Breast epithelium (tissue), 4 donors: ENCODE data around the gene CEP112. TPM values are rescaled to one million over a fixed set of nuclear protein-coding genes. Genes with fewer than 3 reads are reported as not detected.

Experiments
- DNase-seq, 2 donors: peaks; one replicate each; pipeline ENCODE4 v3.0.0-alpha.2; 2019; ENCODE audit warnings: low spot score in 2 of 2
- H3K27ac ChIP-seq, 2 donors: fragments of 200-600 bp; sonication (generic) in 1 of 2; one replicate each; pipeline ENCODE4 v1.5.1; 2016 to 2019; ENCODE audit warnings: mild to moderate bottlenecking in 1 of 2
- H3K27me3 ChIP-seq, 2 donors: fragments of 200-600 bp; sonication (generic) in 1 of 2; one replicate each; pipeline versions ENCODE4 v1.5.1 to v1.6.0; 2017 to 2019; ENCODE audit warnings: control low read depth in 1 of 2, mild to moderate bottlenecking in 1 of 2
- H3K36me3 ChIP-seq: fragments of 200-600 bp; one replicate; pipeline ENCODE4 v1.5.1; 2019
- H3K4me1 ChIP-seq, 2 donors: fragments of 200-600 bp; sonication (generic); one replicate each; pipeline ENCODE4 v1.5.1; 2016 to 2019; ENCODE audit warnings: control low read depth in 1 of 2
- H3K4me3 ChIP-seq, 3 donors: fragments of 200-600 bp; sonication (generic); 1 replicate in 2 of 3; 2 replicates in 1 of 3; pipeline ENCODE4 v1.5.1; 2016 to 2019; ENCODE audit warnings: mild to moderate bottlenecking in 3 of 3, moderate library complexity in 2 of 3
- H3K9me3 ChIP-seq, 2 donors: fragments of 200-600 bp; sonication (generic) in 1 of 2; one replicate each; pipeline ENCODE4 v1.5.1; 2016 to 2019; ENCODE audit warnings: control low read depth in 1 of 2
- CTCF ChIP-seq, 3 donors: fragments of 450-650 bp; IDR thresholded peaks; one replicate each; pipeline ENCODE4 v1.5.1; 2016 to 2017; ENCODE audit warnings: antibody characterized with exemption in 3 of 3, mild to moderate bottlenecking in 3 of 3, moderate library complexity in 3 of 3
- POLR2A ChIP-seq: fragments of 450-650 bp; IDR thresholded peaks from one replicate; pipeline ENCODE4 v1.6.1; 2016; ENCODE audit warnings: antibody characterized with exemption, mild to moderate bottlenecking, moderate library complexity
- POLR2AphosphoS5 ChIP-seq, 3 donors: sonication (generic); formaldehyde crosslinking; IDR thresholded peaks; one replicate each; pipeline ENCODE4 v1.6.1; 2017; ENCODE audit warnings: antibody characterized with exemption in 3 of 3
- intact Hi-C: fragments of 100-400 bp; cut with DNase I; formaldehyde crosslinking; loops from one replicate; pipeline ENCODE4 v1.15.1; 2023; ENCODE audit warnings: low total_unique reads
- total RNA-seq, 3 donors: library from RNA; depleted of rRNA; stranded (reverse); fragments of >200 nt; gene quantifications; one replicate each; pipeline ENCODE4 v1.1.0, GENCODE V29; 2016

The CEP112 gene
- total RNA-seq, 3 donors from 2014 or later, result 12.9 to 27.2 (median 18.0) TPM

- Histone ChIP-seq H3K9me3 (no peaks in the 10 kb centered on the region), H3K27me3 (no peaks in the 10 kb centered on the region), H3K4me3 (no peak overlapping the region)
Observed at GRCh38 chr17:66000216-66000615, 191.7 kb downstream of the CEP112 start.

GRCh38 chr17:65998675-65999074, 193.3 kb downstream of the CEP112 start:
- Histone ChIP-seq H3K27me3 (no peaks in the 10 kb centered on the region), H3K36me3 (no peaks in the 10 kb centered on the region), H3K4me3 (no peak overlapping the region), H3K27ac (no peak overlapping the region), H3K9me3 (no peaks in the 10 kb centered on the region), H3K4me1 (no peaks in the 10 kb centered on the region)
- TF ChIP-seq POLR2AphosphoS5 (IDR thresholded peaks at IDR 0.05), result no peak
- intact Hi-C loops, result loop anchor here (10.0 kb wide), 1 partner anchor 1626 kb away; no protein-coding TSS in a partner anchor
- no peak for DNase-seq

More at GRCh38 chr17:66000216-66000615, 191.7 kb downstream of the CEP112 start:
- Histone ChIP-seq H3K36me3 (no peaks in the 10 kb centered on the region), H3K27ac (no peak overlapping the region), H3K4me1 (no peaks in the 10 kb centered on the region)
- intact Hi-C loops, result no loop called here
- TF ChIP-seq POLR2AphosphoS5 (IDR thresholded peaks at IDR 0.05) (no peak), POLR2A (no peak), CTCF (IDR thresholded peaks at IDR 0.05) (no peak)
- no peak for DNase-seq

GRCh38 chr17:65994679-65995078, 197.3 kb downstream of the CEP112 start:
- no peak for TF ChIP-seq POLR2AphosphoS5 (IDR thresholded peaks at IDR 0.05)
- TF ChIP-seq CTCF (IDR thresholded peaks at IDR 0.05), result no peak
- no peak for TF ChIP-seq POLR2A
- H3K27ac ChIP-seq, result no peak overlapping the region
- H3K4me1 ChIP-seq, result no peaks in the 10 kb centered on the region
- peaks cover 1 to 4% of the 10 kb centered on the region in 2 donors for H3K9me3 ChIP-seq
- no peak overlapping the region for H3K4me3 ChIP-seq
- intact Hi-C loops, result loop anchor here (10.0 kb wide), 1 partner anchor 1630 kb away; no protein-coding TSS in a partner anchor
- no peaks in the 10 kb centered on the region for H3K27me3 ChIP-seq
- no peak for DNase-seq
- no peaks in the 10 kb centered on the region for H3K36me3 ChIP-seq

GRCh38 chr17:65994114-65994513, 197.8 kb downstream of the CEP112 start:
- peaks cover 7% of the 10 kb centered on the region in 2 donors for H3K9me3 ChIP-seq
- intact Hi-C loops, result loop anchor here (10.0 kb wide), 1 partner anchor 1631 kb away; no protein-coding TSS in a partner anchor
- H3K27ac ChIP-seq, result no peak overlapping the region
- H3K27me3 ChIP-seq, result no peaks in the 10 kb centered on the region
- no peaks in the 10 kb centered on the region for H3K36me3 ChIP-seq
- H3K4me1 ChIP-seq, result no peaks in the 10 kb centered on the region
- H3K4me3 ChIP-seq, result no peak overlapping the region
- no peak for TF ChIP-seq POLR2A
- no peak for TF ChIP-seq POLR2AphosphoS5 (IDR thresholded peaks at IDR 0.05)
- TF ChIP-seq CTCF (IDR thresholded peaks at IDR 0.05), result no peak
- no peak for DNase-seq

- TF ChIP-seq POLR2A (no peak), POLR2AphosphoS5 (IDR thresholded peaks at IDR 0.05) (no peak), CTCF (IDR thresholded peaks at IDR 0.05) (no peak)
- Histone ChIP-seq H3K36me3 (no peaks in the 10 kb centered on the region), H3K27ac (no peak overlapping the region), H3K4me3 (no peak overlapping the region), H3K9me3 (peaks cover 17 to 20% of the 10 kb centered on the region in 2 donors), H3K27me3 (no peaks in the 10 kb centered on the region), H3K4me1 (no peaks in the 10 kb centered on the region)
- intact Hi-C loops, result loop anchor here (10.0 kb wide), 1 partner anchor 1634 kb away; no protein-coding TSS in a partner anchor
- no peak for DNase-seq
Observed at GRCh38 chr17:65990593-65990992, 201.3 kb downstream of the CEP112 start.

GRCh38 chr17:65988451-65988850, 203.5 kb downstream of the CEP112 start:
- Histone ChIP-seq H3K4me1 (no peaks in the 10 kb centered on the region), H3K27ac (no peak overlapping the region), H3K9me3 (peaks cover 17 to 20% of the 10 kb centered on the region in 2 donors), H3K27me3 (no peaks in the 10 kb centered on the region), H3K4me3 (no peak overlapping the region), H3K36me3 (no peaks in the 10 kb centered on the region)
- TF ChIP-seq CTCF (IDR thresholded peaks at IDR 0.05), result no peak
- TF ChIP-seq POLR2A, result no peak
- TF ChIP-seq POLR2AphosphoS5 (IDR thresholded peaks at IDR 0.05), result no peak
- no peak for DNase-seq
- intact Hi-C loops, result no loop called here
